HepG2 (cell line): ENCODE results near the gene LARP1. TPM values are rescaled to one million over a fixed set of nuclear protein-coding genes. Genes with fewer than 3 reads are reported as not detected.

Experiments used
- ATAC-seq: fragments of 200-7000 bp; cut with Tn5 transposase; 3 replicates; pipeline ENCODE4 v1.9.1; 2020; ENCODE audit warnings: mild to moderate bottlenecking, moderate library complexity
- BruUV-seq: library from RNA; stranded (reverse); fragments of 400-500 nt; replicated peaks from 2 replicates; lab custom pipeline; 2021; lab: Mats Ljungman, UMichigan
- CTCF ChIA-PET: fragments of 300-600 bp; formaldehyde crosslinking; extraction: SDS; loops from one replicate; lab custom pipeline; 2021; ENCODE audit warnings: low total read pairs, inconsistent platforms, low intra/inter-chr PET ratio; lab: Yijun Ruan, JAX
- POLR2A ChIA-PET: fragments of 350-600 bp; sonication (Branson Sonifier 250); formaldehyde crosslinking; loops from one replicate; lab custom pipeline; 2020; ENCODE audit warnings: antibody characterized with exemption, inconsistent platforms; lab: Yijun Ruan, JAX
- DNase-seq: peaks from one replicate; pipeline ENCODE4 v3.0.0-alpha.2; 2015; ENCODE audit warnings: low spot score
- FAIRE-seq: peaks from 3 replicates; lab custom pipeline; 2011; peaks lifted over from hg19 to GRCh38; lab: Jason Lieb, UNC
- H2AFZ ChIP-seq: one replicate; pipeline ENCODE4 v1.6.1; 2011; ENCODE audit warnings: low read length, inconsistent platforms
- H3K27ac ChIP-seq: fragments of 300-600 bp; 3 replicates; pipeline ENCODE4 v1.8.0; 2011; ENCODE audit warnings: mixed run types, mild to moderate bottlenecking, mixed read lengths, low read length, inconsistent platforms; ENCODE audit not compliant: insufficient read depth; ENCODE audit errors: extremely low read length
- H3K27me3 ChIP-seq, 2 experiments: fragments of 200-600 bp in 1 of 2; 2 replicates in 1 of 2; 3 replicates in 1 of 2; pipeline versions ENCODE4 v1.6.0 to v1.8.0; 2011; ENCODE audit warnings: low read length in 2 of 2, mild to moderate bottlenecking in 2 of 2, moderate library complexity in 2 of 2, inconsistent platforms in 1 of 2; ENCODE audit not compliant: insufficient read depth in 2 of 2, control insufficient read depth in 1 of 2
- H3K36me3 ChIP-seq, 2 experiments: fragments of 200-600 bp in 1 of 2; replicated peaks in 1 of 2; 2 replicates in 1 of 2; 3 replicates in 1 of 2; pipeline versions ENCODE4 v1.5.1 to v1.8.0; 2011; ENCODE audit warnings: low read length in 2 of 2, inconsistent platforms in 1 of 2; ENCODE audit not compliant: insufficient read depth in 2 of 2, control insufficient read depth in 1 of 2
- H3K4me1 ChIP-seq: 2 replicates; pipeline ENCODE4 v1.5.1; 2012; ENCODE audit warnings: low read length, inconsistent platforms; ENCODE audit not compliant: insufficient read depth
- H3K4me2 ChIP-seq: 2 replicates; pipeline ENCODE4 v1.6.0; 2011; ENCODE audit warnings: low read depth, low read length, inconsistent platforms
- H3K4me3 ChIP-seq, 3 experiments: fragments of 200-600 bp in 1 of 3; sonication (generic), shearing (Covaris generic) in 1 of 3; replicated peaks in 1 of 3; 2 replicates each; pipeline ENCODE4 v1.5.1; 2011 to 2016; ENCODE audit warnings: low read length in 3 of 3, inconsistent platforms in 2 of 3, low read depth in 2 of 3, mild to moderate bottlenecking in 2 of 3, control low read depth in 1 of 3, mixed read lengths in 1 of 3; ENCODE audit not compliant: insufficient read depth in 1 of 3
- H3K79me2 ChIP-seq: one replicate; pipeline ENCODE4 v1.6.1; 2011; ENCODE audit warnings: low read length, inconsistent platforms; ENCODE audit not compliant: insufficient read depth
- H3K9ac ChIP-seq: 2 replicates; pipeline ENCODE4 v1.6.0; 2011; ENCODE audit warnings: mild to moderate bottlenecking, low read depth, low read length, inconsistent platforms; ENCODE audit not compliant: insufficient read depth
- H3K9me3 ChIP-seq: 2 replicates; pipeline ENCODE4 v1.5.1; 2012; ENCODE audit warnings: mild to moderate bottlenecking, low read length
- H4K20me1 ChIP-seq: 2 replicates; pipeline ENCODE4 v1.6.0; 2011; ENCODE audit warnings: inconsistent platforms, mild to moderate bottlenecking, low read length, moderate library complexity; ENCODE audit not compliant: insufficient read depth
- HOXA7 ChIP-seq: sonication (generic); formaldehyde crosslinking; IDR thresholded peaks from 2 replicates; pipeline ENCODE4 v1.8.1; 2022; ENCODE audit warnings: mild to moderate bottlenecking, missing genetic modification reagents, moderate library complexity
- ZNF121 ChIP-seq: sonication (generic); formaldehyde crosslinking; IDR thresholded peaks from 2 replicates; pipeline ENCODE4 v1.5.0; 2020; ENCODE audit warnings: mild to moderate bottlenecking, missing genetic modification reagents
- ZNF552 ChIP-seq: sonication (generic); formaldehyde crosslinking; IDR thresholded peaks from 2 replicates; pipeline ENCODE4 v1.9.0; 2022; ENCODE audit warnings: missing genetic modification reagents, mild to moderate bottlenecking, borderline replicate concordance
- WGBS: methylation state at CpG from one replicate; pipeline ENCODE4 v1.1.6; 2017; ENCODE audit warnings: low lambda C conversion rate; 5-methylcytosine and 5-hydroxymethylcytosine counted together
- in situ Hi-C: cut with HindIII; loops from 2 replicates; pipeline ENCODE4 v1.10.0; 2017; ENCODE audit warnings: low pct_unique_long_range_greater_than_20kb; ENCODE audit not compliant: extremely low pct_ligation_motif_present
- intact Hi-C: fragments of 100-400 bp; cut with micrococcal nuclease; formaldehyde crosslinking; loops from one replicate; pipeline ENCODE4 v1.10.0; 2022; ENCODE audit not compliant: unreplicated experiment
- polyA plus RNA-seq, 8 experiments: library from polyadenylated mRNA; depleted of rRNA in 3 of 8; stranded (reverse) in 7 of 8; unstranded in 1 of 8; fragments of >200 nt; fragmentation: Illumina TruSeq in 4 of 8; extraction: Trizol in 4 of 8; gene quantifications; 2 replicates each; pipeline versions ENCODE4 v1.2.1 to v1.2.3, GENCODE V29; 2011 to 2016; ENCODE audit warnings: low read depth in 4 of 8, missing spikeins in 1 of 8, mixed read lengths in 1 of 8; ENCODE audit not compliant: insufficient read depth in 1 of 8
- total RNA-seq, 5 experiments: library from RNA; depleted of rRNA; stranded (reverse); fragments of >200 nt; fragmentation: Illumina TruSeq; extraction: Trizol; gene quantifications; 2 replicates each; pipeline ENCODE4 v1.2.3, GENCODE V29; 2016; ENCODE audit warnings: low read depth in 1 of 5
- TF ChIP-seq, protein P1 (sequence below): sonication (generic); formaldehyde crosslinking; conservative IDR thresholded peaks from 2 replicates; pipeline ENCODE4 v1.8.0; 2022; ENCODE audit warnings: missing genetic modification reagents

Gene LARP1
- total and polyA plus RNA-seq, 2 of the 13 experiments (the other 11 are each of a cell fraction or from before 2014, with no cell fraction given): 45.2 to 61.4 TPM

DNA sequence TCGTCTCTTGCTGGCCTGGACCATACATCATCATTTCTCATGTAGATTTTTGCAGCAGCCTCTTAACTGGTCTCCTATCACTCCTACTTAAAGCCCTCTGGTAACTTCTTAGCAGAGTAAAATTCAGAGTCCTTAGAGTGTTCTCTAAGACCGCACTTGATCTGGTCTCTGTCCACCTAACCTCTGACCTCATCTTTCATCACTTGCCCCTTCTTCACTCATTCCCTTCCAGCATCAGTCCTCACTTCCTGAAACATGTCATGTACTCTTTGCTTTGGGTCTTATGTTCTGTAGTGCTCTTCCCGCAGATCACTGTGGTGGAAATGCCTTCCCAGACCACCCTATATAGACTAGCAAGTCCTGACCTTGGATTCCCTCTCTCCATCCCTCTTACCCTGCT, 9.8 kb downstream of the LARP1 start (continued):
- TF ChIP-seq, protein P1, sequence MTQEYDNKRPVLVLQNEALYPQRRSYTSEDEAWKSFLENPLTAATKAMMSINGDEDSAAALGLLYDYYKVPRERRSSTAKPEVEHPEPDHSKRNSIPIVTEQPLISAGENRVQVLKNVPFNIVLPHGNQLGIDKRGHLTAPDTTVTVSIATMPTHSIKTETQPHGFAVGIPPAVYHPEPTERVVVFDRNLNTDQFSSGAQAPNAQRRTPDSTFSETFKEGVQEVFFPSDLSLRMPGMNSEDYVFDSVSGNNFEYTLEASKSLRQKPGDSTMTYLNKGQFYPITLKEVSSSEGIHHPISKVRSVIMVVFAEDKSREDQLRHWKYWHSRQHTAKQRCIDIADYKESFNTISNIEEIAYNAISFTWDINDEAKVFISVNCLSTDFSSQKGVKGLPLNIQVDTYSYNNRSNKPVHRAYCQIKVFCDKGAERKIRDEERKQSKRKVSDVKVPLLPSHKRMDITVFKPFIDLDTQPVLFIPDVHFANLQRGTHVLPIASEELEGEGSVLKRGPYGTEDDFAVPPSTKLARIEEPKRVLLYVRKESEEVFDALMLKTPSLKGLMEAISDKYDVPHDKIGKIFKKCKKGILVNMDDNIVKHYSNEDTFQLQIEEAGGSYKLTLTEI (CRISPR knock-in tag): no peak
- no peak for TF ChIP-seq HOXA7

DNA sequence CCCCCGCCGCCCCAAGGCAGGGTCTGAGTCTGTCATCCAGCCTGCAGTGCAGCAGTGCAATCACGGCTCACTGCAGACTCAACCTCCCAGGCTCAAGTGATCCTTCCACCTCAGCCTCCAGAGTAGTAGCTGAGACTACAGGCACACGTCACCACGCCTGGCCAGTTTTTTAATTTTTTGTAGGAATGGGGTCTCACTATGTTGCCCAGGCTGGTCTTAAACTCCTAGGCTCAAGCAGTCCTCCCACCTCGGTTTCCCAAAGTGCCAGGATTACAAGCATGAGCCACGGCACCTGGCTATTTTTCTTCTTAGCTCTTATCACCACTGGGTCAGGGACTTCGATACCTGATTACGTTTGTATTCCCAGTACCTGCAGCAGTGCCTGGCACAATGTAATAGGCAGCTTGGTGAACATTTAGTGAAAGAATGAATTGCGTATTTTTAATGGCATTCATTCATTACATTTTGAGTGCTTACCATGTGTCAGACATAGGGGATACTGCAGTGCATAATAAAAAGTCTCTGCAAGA, 10.3 kb downstream of the LARP1 start:
- H3K9me3 ChIP-seq: no peaks in the 10 kb centered on the region
- H4K20me1 ChIP-seq: peaks cover 86% of the 10 kb centered on the region

More for the DNA sequence above, 10.3 kb downstream of the LARP1 start:
- no peak for ATAC-seq
- Histone ChIP-seq H3K4me2 (no peak overlapping the region), H3K4me1 (peaks cover 89% of the 10 kb centered on the region), H3K27me3 (no peaks in the 10 kb centered on the region), H3K36me3 (peaks cover 0 to 6% of the 10 kb centered on the region in 2 experiments; a peak in 3 of 5 replicates), H3K79me2 (peaks cover 96% of the 10 kb centered on the region), H3K27ac (no peak overlapping the region), H3K4me3 (no peak overlapping the region), H3K9ac (no peak overlapping the region), H2AFZ (no peak overlapping the region)
- FAIRE-seq: no peak
- CTCF ChIA-PET: no interaction called here
- no peak for DNase-seq
- BruUV-seq: no TSS peak
- 91% methylated on average over 10 of the region's 10 CpGs for WGBS
- intact Hi-C loops (no loop called here), in situ Hi-C loops (no loop called here)
- peak; percentile 56; the same call in 1 of the 2 replicates for TF ChIP-seq ZNF121 (CRISPR knock-in tag)
- TF ChIP-seq ZNF552 (CRISPR knock-in tag): no peak
- POLR2A ChIA-PET: interaction anchor here (1.4 kb wide), 1 partner anchor 83 kb away, joined by 3 read pairs; no protein-coding TSS in a partner anchor
